ENCODE data around the gene SLC36A4. TPM values are rescaled to one million over a fixed set of nuclear protein-coding genes. Genes with fewer than 3 reads are reported as not detected.
"Not testable (repeated sequence)": the region's sequence is repeated elsewhere in the genome, so short reads cannot be mapped to it uniquely, and the experiment has no call there.

SLC36A4 gene
- total and polyA plus RNA-seq, 2 of the 13 experiments (the other 11 are each of a cell fraction or from before 2014, with no cell fraction given), result 7.3 to 9.5 TPM

GRCh38 chr11:93197380-93198214, at the start of gene SLC36A4 (continued):
- TF ChIP-seq THAP7 (CRISPR knock-in tag; IDR thresholded peaks at IDR 0.05) (peak; percentile 67; the same call in 1 of the 2 replicates), ARNT2 (CRISPR knock-in tag; IDR thresholded peaks at IDR 0.05; ENCODE audit: low read depth) (peak; percentile 75; the same call in 1 of the 2 replicates), TFDP1 (CRISPR knock-in tag; IDR thresholded peaks at IDR 0.05; ENCODE audit: borderline replicate concordance) (peak; percentile 85), PAF1 (CRISPR knock-in tag; IDR thresholded peaks at IDR 0.05) (no peak), GMEB1 (CRISPR knock-in tag; IDR thresholded peaks at IDR 0.05; ENCODE audit: borderline replicate concordance) (peak; percentile 72; the same call in 1 of the 2 replicates), GLMP (CRISPR knock-in tag; IDR thresholded peaks at IDR 0.05; ENCODE audit: borderline replicate concordance) (no peak)

- H3K36me3 ChIP-seq (replicated peaks in 1 of 2; ENCODE audit: control insufficient read depth in 1 of 2, insufficient read depth in 2 of 2, low read length in 2 of 2); in situ Hi-C loops (cut with HindIII; ENCODE audit: extremely low pct_ligation_motif_present, low pct_unique_long_range_greater_than_20kb); intact Hi-C loops (cut with micrococcal nuclease; ENCODE audit: unreplicated experiment); H3K4me1 ChIP-seq (ENCODE audit: insufficient read depth, low read length); ATAC-seq; H3K4me2 ChIP-seq (ENCODE audit: low read depth, low read length); H3K27ac ChIP-seq (ENCODE audit: extremely low read length, insufficient read depth, low read length); CTCF ChIA-PET (ENCODE audit: low intra/inter-chr PET ratio, low total read pairs); H3K9ac ChIP-seq (ENCODE audit: insufficient read depth, low read depth, low read length); DNase-seq (ENCODE audit: low spot score); H3K79me2 ChIP-seq (ENCODE audit: insufficient read depth, low read length); H3K9me3 ChIP-seq (ENCODE audit: low read length); POLR2A ChIA-PET; H4K20me1 ChIP-seq (ENCODE audit: insufficient read depth, low read length); BruUV-seq (replicated peaks); FAIRE-seq; H2AFZ ChIP-seq (ENCODE audit: low read length); H3K4me3 ChIP-seq (replicated peaks in 1 of 3; ENCODE audit: insufficient read depth in 1 of 3, low read depth in 2 of 3, low read length in 3 of 3); H3K27me3 ChIP-seq (ENCODE audit: control insufficient read depth in 1 of 2, insufficient read depth in 2 of 2, low read length in 2 of 2): not testable (repeated sequence)
- WGBS (ENCODE audit: low lambda C conversion rate), result 0% methylated on average over 3 of the region's 3 CpGs
Observed at GRCh38 chr11:93246790-93247189, 49.0 kb upstream of the SLC36A4 start.

All from HepG2 (cell line).